Measurements from ENCODE around the gene ITGAD. TPM values are rescaled to one million over a fixed set of nuclear protein-coding genes. Genes with fewer than 3 reads are reported as not detected.

ITGAD gene
- total and polyA plus RNA-seq, 2 of the 8 experiments (the other 6 are each of a cell fraction or from before 2014, with no cell fraction given) = 0.06 TPM; not detected in 1

DNA sequence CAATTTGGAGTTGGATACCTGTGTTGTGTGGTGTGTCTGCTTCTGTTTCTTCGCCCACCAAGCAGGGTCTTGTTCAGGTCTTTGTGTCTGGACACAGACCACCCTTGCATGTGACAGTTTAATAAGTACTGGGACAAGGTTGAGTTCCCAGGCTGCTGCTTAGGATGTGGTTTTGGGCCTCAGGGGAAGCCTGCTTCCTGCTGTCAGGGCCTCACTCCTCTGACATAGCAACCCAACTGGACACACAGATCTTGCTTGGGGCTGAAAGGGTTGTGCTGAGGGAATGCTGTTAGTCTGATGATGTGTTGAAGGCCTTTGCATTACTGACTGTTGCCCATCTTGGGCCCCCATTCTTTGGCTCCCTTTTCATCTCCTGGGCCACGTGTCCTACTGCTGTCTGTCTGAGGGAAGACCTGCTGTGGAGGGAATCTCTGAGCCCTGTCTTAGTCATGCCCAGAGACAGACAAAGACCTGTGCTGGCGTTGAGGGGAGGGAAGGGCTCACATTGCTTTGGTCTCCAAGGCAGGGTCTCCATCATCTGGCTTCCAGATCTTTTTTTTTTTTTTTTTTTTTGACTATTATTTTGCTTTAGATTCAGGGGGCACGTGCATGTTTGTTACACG, 74.1 kb downstream of the ITGAD start (continued):
- TF ChIP-seq EZH2 (IDR thresholded peaks at IDR 0.05; ENCODE audit: low read depth, low read length, severe bottlenecking) (no peak), JUN (IDR thresholded peaks at IDR 0.05; ENCODE audit: low read depth, low read length) (no peak), FOSL1 (IDR thresholded peaks at IDR 0.05; ENCODE audit: insufficient read depth, low read depth, low read length) (no peak)

Data from H1 (cell line).